ENCODE measurements around the gene KDELR1. TPM values are rescaled to one million over a fixed set of nuclear protein-coding genes. Genes with fewer than 3 reads are reported as not detected.
A peak's percentile ranks its signal among the peaks of the same experiment; 100 is the strongest.

Gene KDELR1
- total and polyA plus RNA-seq, 9 of the 15 experiments (the other 6 are each of a cell fraction or from before 2014, with no cell fraction given): 6.1 to 165 (median 58.5) TPM

DNA sequence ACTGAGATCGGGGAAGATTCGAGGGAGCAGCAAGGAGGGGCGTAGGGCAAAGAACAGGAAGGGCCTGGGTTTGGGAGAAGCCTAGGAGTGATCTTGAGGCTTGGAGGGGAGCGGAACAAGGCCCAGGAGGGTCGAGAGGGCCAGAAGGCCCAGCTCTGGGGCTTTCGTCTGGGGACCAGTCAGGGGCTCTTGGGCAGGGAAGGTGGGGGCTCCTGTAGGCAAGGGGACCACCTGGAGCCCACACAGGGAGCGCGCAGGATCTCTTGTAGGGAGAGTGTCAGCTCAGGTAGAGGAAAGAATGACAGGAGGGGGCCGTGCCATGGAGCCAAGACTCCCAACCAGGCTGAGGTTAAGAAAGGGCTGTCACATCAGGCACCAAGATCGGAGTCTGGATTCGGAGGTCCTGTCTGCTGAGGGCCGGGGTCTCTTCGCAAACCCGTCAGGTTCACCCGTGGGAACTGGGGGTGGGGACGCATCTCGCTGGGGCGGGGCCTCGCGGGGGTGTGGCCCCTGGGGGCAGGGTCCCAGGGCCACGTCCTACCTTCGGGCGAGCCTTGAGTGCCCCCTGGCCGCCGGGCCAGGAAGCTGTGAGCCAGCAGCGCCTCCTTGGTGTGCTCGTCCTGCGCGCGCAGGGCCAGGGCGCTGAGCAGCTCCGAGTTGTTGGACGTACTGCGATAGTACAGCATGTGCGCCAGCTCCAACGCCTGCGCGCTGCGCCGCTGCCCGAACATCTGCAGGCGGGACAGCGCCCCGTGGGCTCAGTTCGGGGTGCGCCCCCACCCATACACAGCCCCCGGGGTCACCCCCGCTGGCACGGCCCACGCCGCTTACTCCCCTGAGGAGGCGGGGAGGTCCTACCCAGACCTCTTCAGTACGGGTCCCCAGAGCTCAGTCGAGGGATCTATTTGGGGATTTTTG, 57.6 kb downstream of the KDELR1 start (continued):
- TF ChIP-seq, protein P1, sequence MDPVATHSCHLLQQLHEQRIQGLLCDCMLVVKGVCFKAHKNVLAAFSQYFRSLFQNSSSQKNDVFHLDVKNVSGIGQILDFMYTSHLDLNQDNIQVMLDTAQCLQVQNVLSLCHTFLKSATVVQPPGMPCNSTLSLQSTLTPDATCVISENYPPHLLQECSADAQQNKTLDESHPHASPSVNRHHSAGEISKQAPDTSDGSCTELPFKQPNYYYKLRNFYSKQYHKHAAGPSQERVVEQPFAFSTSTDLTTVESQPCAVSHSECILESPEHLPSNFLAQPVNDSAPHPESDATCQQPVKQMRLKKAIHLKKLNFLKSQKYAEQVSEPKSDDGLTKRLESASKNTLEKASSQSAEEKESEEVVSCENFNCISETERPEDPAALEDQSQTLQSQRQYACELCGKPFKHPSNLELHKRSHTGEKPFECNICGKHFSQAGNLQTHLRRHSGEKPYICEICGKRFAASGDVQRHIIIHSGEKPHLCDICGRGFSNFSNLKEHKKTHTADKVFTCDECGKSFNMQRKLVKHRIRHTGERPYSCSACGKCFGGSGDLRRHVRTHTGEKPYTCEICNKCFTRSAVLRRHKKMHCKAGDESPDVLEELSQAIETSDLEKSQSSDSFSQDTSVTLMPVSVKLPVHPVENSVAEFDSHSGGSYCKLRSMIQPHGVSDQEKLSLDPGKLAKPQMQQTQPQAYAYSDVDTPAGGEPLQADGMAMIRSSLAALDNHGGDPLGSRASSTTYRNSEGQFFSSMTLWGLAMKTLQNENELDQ (CRISPR knock-in tag; IDR thresholded peaks at IDR 0.05; ENCODE audit: borderline replicate concordance): no peak
- TF ChIP-seq MEF2D (tag; conservative IDR thresholded peaks at IDR 0.05; ENCODE audit: low read depth) (no peak), KDM4B (IDR thresholded peaks at IDR 0.05; ENCODE audit: borderline replicate concordance in 2 of 2, low read depth in 1 of 2) (0 out of 4 replicates have a peak, but pooled peaks of 1 of the 2 experiments have one; percentile 12), RB1 (IDR thresholded peaks at IDR 0.05; ENCODE audit: low read depth) (peak; percentile 93), RCOR1 (IDR thresholded peaks at IDR 0.05; ENCODE audit: borderline replicate concordance in 1 of 2, low read depth in 2 of 2, low read length in 2 of 2) (peak in 1 of 2 experiments; percentile 76; a peak in 2 of 4 replicates), CHD2 (IDR thresholded peaks at IDR 0.05; ENCODE audit: low read depth, low read length) (peak; percentile 24; the same call in 1 of the 2 replicates), ZNF253 (CRISPR knock-in tag; conservative IDR thresholded peaks at IDR 0.05) (no peak), ZNF311 (CRISPR knock-in tag; IDR thresholded peaks at IDR 0.05) (no peak)
- TF ChIP-seq, protein P2, sequence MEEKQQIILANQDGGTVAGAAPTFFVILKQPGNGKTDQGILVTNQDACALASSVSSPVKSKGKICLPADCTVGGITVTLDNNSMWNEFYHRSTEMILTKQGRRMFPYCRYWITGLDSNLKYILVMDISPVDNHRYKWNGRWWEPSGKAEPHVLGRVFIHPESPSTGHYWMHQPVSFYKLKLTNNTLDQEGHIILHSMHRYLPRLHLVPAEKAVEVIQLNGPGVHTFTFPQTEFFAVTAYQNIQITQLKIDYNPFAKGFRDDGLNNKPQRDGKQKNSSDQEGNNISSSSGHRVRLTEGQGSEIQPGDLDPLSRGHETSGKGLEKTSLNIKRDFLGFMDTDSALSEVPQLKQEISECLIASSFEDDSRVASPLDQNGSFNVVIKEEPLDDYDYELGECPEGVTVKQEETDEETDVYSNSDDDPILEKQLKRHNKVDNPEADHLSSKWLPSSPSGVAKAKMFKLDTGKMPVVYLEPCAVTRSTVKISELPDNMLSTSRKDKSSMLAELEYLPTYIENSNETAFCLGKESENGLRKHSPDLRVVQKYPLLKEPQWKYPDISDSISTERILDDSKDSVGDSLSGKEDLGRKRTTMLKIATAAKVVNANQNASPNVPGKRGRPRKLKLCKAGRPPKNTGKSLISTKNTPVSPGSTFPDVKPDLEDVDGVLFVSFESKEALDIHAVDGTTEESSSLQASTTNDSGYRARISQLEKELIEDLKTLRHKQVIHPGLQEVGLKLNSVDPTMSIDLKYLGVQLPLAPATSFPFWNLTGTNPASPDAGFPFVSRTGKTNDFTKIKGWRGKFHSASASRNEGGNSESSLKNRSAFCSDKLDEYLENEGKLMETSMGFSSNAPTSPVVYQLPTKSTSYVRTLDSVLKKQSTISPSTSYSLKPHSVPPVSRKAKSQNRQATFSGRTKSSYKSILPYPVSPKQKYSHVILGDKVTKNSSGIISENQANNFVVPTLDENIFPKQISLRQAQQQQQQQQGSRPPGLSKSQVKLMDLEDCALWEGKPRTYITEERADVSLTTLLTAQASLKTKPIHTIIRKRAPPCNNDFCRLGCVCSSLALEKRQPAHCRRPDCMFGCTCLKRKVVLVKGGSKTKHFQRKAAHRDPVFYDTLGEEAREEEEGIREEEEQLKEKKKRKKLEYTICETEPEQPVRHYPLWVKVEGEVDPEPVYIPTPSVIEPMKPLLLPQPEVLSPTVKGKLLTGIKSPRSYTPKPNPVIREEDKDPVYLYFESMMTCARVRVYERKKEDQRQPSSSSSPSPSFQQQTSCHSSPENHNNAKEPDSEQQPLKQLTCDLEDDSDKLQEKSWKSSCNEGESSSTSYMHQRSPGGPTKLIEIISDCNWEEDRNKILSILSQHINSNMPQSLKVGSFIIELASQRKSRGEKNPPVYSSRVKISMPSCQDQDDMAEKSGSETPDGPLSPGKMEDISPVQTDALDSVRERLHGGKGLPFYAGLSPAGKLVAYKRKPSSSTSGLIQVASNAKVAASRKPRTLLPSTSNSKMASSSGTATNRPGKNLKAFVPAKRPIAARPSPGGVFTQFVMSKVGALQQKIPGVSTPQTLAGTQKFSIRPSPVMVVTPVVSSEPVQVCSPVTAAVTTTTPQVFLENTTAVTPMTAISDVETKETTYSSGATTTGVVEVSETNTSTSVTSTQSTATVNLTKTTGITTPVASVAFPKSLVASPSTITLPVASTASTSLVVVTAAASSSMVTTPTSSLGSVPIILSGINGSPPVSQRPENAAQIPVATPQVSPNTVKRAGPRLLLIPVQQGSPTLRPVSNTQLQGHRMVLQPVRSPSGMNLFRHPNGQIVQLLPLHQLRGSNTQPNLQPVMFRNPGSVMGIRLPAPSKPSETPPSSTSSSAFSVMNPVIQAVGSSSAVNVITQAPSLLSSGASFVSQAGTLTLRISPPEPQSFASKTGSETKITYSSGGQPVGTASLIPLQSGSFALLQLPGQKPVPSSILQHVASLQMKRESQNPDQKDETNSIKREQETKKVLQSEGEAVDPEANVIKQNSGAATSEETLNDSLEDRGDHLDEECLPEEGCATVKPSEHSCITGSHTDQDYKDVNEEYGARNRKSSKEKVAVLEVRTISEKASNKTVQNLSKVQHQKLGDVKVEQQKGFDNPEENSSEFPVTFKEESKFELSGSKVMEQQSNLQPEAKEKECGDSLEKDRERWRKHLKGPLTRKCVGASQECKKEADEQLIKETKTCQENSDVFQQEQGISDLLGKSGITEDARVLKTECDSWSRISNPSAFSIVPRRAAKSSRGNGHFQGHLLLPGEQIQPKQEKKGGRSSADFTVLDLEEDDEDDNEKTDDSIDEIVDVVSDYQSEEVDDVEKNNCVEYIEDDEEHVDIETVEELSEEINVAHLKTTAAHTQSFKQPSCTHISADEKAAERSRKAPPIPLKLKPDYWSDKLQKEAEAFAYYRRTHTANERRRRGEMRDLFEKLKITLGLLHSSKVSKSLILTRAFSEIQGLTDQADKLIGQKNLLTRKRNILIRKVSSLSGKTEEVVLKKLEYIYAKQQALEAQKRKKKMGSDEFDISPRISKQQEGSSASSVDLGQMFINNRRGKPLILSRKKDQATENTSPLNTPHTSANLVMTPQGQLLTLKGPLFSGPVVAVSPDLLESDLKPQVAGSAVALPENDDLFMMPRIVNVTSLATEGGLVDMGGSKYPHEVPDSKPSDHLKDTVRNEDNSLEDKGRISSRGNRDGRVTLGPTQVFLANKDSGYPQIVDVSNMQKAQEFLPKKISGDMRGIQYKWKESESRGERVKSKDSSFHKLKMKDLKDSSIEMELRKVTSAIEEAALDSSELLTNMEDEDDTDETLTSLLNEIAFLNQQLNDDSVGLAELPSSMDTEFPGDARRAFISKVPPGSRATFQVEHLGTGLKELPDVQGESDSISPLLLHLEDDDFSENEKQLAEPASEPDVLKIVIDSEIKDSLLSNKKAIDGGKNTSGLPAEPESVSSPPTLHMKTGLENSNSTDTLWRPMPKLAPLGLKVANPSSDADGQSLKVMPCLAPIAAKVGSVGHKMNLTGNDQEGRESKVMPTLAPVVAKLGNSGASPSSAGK (IDR thresholded peaks at IDR 0.05): peak; percentile 97
- TF ChIP-seq, protein P3, sequence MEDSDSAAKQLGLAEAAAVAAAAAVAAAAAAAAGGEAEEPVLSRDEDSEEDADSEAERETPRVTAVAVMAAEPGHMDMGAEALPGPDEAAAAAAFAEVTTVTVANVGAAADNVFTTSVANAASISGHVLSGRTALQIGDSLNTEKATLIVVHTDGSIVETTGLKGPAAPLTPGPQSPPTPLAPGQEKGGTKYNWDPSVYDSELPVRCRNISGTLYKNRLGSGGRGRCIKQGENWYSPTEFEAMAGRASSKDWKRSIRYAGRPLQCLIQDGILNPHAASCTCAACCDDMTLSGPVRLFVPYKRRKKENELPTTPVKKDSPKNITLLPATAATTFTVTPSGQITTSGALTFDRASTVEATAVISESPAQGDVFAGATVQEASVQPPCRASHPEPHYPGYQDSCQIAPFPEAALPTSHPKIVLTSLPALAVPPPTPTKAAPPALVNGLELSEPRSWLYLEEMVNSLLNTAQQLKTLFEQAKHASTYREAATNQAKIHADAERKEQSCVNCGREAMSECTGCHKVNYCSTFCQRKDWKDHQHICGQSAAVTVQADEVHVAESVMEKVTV (CRISPR knock-in tag; IDR thresholded peaks at IDR 0.05): peak; percentile 97

All from K562 (cell line).